Epithelial cell of esophagus (primary cell): ENCODE measurements around the gene FBXL14.
A peak's percentile ranks its signal among the peaks of the same experiment; 100 is the strongest.

ENCODE experiments used
- DNase-seq: peaks from one replicate; pipeline ENCODE4 v3.0.0; 2010; ENCODE audit warnings: low read depth
- H3K4me3 ChIP-seq: 2 replicates; pipeline ENCODE4 v1.5.1; 2011; ENCODE audit warnings: mild to moderate bottlenecking, low read length, control low read depth
- TF ChIP-seq, protein P1 (sequence below): IDR thresholded peaks from 2 replicates; pipeline ENCODE4 v1.5.1; 2011; ENCODE audit warnings: low read depth, mild to moderate bottlenecking, low read length, control low read depth, inconsistent platforms; ENCODE audit not compliant: insufficient read depth; ENCODE audit errors: missing control alignments

Gene FBXL14

DNA sequence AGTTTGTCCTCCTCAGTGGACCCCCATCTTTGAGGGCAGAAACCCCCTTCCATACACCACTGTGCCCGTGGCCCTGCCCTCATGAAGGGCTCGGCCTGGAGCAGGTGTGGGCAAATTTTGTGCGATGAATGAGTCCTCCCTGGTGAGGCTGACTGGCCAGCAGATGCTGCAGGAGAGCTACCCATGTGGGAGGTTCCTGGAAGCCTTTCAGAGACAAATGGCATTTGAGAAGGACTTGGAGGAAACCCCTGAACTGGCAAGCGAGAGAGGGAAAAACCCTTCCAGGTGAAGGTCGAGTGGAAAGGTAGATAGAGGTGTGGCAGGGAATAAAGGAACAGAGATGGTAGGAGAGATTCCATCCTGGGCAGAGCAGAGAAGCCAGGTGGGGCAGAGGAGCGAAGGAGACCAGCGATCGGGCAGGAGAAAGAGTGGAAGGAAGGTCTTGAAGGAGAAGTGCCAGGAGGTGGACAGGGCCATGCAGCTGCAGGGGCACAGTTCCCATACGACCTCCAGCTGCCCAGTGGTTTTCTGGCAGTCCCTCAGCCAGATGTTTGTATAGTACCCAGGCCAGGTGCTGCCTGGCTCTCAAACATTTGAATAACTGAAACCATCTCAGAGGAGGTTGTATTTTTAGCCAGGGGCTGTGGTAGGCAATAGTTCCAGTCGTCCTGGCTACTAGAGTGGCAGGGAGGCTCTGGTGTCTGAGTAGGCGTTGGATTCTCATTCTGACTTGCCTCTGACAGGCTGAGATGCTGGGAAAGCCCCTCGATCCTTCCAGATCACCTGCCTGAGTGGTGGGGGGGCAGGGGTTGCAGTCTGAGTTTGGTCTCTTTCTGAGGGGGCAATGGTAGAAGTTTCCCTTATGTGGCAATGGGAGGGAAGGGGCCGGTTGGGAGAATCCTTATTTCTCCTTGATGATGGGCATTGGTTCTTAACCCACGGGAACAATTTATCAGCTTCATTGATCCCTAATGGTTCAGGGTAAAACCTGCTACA, 40.1 kb downstream of the FBXL14 start:
- DNase-seq, result no peak
- TF ChIP-seq, protein P1, sequence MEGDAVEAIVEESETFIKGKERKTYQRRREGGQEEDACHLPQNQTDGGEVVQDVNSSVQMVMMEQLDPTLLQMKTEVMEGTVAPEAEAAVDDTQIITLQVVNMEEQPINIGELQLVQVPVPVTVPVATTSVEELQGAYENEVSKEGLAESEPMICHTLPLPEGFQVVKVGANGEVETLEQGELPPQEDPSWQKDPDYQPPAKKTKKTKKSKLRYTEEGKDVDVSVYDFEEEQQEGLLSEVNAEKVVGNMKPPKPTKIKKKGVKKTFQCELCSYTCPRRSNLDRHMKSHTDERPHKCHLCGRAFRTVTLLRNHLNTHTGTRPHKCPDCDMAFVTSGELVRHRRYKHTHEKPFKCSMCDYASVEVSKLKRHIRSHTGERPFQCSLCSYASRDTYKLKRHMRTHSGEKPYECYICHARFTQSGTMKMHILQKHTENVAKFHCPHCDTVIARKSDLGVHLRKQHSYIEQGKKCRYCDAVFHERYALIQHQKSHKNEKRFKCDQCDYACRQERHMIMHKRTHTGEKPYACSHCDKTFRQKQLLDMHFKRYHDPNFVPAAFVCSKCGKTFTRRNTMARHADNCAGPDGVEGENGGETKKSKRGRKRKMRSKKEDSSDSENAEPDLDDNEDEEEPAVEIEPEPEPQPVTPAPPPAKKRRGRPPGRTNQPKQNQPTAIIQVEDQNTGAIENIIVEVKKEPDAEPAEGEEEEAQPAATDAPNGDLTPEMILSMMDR, result no peak
- no peak overlapping the region for H3K4me3 ChIP-seq

DNA sequence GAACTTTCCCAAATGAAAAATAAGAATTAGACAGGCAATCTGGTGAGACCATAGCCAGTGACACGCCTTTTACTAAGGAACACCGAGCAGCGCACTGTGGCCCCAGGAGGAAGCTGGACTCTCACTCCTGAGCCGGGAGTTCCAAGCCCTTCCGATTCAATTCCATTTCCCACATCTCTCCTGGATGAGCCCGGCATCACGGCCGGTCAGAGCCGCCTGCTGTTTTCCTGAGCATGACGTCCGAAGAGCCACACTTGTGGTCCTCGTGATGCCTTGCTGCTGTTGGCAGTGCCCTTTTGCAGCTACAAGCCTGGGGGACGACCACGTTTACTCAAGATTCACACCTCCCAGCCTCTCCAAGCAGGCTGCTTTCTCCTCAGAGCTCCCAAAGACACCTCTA, 40.8 kb downstream of the FBXL14 start:
- no peak overlapping the region for H3K4me3 ChIP-seq
- TF ChIP-seq, protein P1, result no peak
- no peak for DNase-seq

DNA sequence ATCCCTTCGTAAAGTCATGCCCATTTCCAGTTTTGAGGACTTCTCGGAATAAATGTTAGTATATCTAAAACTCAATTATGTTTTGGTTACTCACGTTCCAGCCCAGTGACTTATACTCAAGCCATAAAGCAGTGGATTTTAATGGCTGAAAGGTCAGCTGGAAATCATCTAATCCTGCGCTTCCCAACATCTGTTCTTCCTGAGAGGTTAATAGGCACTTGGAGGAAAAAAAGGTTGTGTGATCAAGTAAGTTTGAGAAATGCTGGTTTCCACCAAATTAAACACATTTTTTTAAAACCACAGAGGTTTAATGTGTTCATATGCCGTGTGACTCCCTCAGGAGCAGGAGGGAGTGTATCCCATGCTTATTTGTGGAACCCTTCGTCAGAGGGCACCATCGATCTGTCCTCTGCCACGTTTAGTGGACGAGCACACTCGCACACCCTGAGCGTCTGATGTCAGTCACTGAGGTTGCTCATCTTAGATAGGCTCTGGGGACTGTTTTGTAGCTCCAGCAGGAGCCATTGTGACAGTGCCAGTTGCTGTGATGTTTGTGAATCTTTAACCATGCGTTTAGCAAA, 41.4 kb downstream of the FBXL14 start:
- no peak overlapping the region for H3K4me3 ChIP-seq
- TF ChIP-seq, protein P1, result no peak
- DNase-seq, result no peak

DNA sequence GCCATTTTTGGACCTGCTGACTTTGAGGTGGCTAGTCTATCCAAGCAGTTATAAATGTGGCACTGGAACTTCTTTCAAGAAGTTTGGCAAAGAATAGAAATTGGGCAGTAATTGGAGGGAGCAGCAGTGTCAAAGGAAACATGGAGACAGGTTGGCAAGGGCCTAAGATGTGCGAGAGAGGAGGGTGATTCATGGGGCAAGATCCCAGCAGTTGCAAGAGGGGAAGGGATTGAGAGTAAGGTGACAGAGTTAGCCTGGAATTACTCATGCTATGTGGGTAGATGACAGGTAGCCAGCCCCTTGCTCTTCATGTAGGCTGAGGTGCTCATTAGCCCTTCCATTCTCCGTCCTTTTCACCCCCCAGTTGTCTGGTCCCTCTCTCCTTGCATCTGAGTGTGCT, 42.2 kb downstream of the FBXL14 start:
- peak; percentile 47 for DNase-seq
- no peak overlapping the region for H3K4me3 ChIP-seq
- TF ChIP-seq, protein P1, result no peak

DNA sequence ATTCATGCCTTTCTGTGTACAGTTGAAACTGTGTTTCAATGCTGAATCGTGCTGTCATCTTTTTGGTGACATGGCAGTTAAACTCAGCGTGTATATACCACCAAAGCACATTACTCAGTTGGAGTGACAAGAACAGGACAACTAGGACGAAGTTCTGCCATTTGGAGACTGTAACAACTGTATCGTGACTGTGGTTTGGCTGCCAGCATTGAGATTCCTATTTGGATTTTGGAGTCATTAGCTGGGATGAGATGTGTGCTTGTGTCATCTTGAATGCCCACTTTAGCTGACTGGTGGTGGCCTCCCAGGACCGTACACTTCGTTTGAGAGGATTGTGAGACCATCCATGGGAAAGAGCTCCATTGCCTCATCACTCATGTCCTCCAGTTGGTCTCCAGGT, 42.9 kb downstream of the FBXL14 start:
- no peak overlapping the region for H3K4me3 ChIP-seq
- DNase-seq, result no peak
- TF ChIP-seq, protein P1, result no peak

DNA sequence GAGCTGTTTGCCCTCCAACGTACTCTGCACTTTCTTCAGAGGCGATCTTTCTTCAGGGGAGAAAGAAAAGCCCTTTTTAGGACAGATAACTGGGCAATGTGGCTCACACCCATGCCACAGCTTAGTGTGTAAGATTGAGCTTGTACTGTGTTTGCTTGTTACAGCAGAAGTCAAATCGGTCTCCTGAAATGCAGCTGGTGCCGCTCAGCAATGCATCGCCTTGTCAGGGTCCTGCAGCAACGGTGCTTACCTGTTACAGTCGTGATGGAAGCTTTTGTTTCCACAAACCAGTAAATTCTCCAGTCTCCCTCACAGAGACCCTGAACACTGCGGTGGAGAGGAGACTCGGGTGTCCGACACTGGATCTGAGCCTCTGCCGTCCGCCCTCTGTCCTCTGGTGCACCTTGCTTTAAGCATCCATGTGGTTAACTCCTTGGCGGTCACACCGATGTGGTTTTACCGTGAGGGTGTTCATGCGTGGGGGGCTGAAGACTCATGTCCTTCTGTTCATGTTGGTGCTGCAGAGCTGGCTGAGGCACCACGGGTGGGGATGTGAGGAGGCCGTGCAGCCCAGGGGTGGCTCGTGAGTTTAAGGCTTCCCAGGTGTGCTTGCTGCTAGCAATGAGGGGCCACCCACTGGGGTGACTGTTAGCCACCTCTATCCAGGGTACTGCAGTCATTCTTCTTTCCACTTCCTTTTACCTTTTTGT, 47.3 kb downstream of the FBXL14 start:
- no peak overlapping the region for H3K4me3 ChIP-seq
- no peak for DNase-seq
- TF ChIP-seq, protein P1, result no peak
